Stomach (tissue), 4 donors: ENCODE results near the gene ZNF808.

Source experiments
- EP300 ChIP-seq: sonication (generic); formaldehyde crosslinking; IDR thresholded peaks from one replicate; pipeline ENCODE4 v1.6.1; 2017; ENCODE audit warnings: antibody characterized with exemption
- POLR2A ChIP-seq, 4 donors: fragments of 450-650 bp; IDR thresholded peaks; one replicate each; pipeline ENCODE4 v1.6.1; 2016; ENCODE audit warnings: antibody characterized with exemption in 4 of 4, control low read depth in 2 of 4, mild to moderate bottlenecking in 1 of 4, moderate library complexity in 1 of 4
- POLR2AphosphoS5 ChIP-seq, 3 donors: sonication (generic); formaldehyde crosslinking; IDR thresholded peaks; one replicate each; pipeline ENCODE4 v1.6.1; 2016; ENCODE audit warnings: antibody characterized with exemption in 3 of 3
- TF ChIP-seq, protein P1 (sequence below), 7 experiments: fragments of 450-650 bp in 4 of 7; fragments of 200-600 bp in 3 of 7; sonication (generic) in 3 of 7; IDR thresholded peaks; one replicate each; pipeline ENCODE4 v1.5.1; 2016 to 2019; ENCODE audit warnings: antibody characterized with exemption in 7 of 7, control low read depth in 2 of 7, mild to moderate bottlenecking in 1 of 7

DNA sequence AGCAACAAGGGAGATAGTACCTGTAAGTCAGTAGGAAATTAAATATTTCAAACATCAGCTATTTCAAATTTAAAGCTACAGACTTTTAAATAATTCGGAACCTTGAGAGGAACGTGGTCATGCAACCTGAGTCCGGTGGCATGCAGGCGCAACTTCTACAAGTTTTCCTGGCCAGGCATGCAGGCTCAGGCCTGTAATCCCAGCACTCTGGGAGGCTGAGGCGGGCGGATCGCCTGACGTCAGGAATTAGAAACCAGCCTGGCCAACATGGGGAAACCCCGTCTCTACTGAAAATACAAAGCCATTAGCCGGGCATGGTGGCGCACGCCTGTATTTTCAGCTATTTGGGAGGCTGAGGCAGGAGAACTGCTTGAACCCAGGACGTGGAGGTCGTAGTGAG, 40.5 kb downstream of the ZNF808 start:
- TF ChIP-seq POLR2AphosphoS5 (IDR thresholded peaks at IDR 0.05) (no peak), POLR2A (IDR thresholded peaks at IDR 0.05) (no peak), EP300 (no peak)
- TF ChIP-seq, protein P1, sequence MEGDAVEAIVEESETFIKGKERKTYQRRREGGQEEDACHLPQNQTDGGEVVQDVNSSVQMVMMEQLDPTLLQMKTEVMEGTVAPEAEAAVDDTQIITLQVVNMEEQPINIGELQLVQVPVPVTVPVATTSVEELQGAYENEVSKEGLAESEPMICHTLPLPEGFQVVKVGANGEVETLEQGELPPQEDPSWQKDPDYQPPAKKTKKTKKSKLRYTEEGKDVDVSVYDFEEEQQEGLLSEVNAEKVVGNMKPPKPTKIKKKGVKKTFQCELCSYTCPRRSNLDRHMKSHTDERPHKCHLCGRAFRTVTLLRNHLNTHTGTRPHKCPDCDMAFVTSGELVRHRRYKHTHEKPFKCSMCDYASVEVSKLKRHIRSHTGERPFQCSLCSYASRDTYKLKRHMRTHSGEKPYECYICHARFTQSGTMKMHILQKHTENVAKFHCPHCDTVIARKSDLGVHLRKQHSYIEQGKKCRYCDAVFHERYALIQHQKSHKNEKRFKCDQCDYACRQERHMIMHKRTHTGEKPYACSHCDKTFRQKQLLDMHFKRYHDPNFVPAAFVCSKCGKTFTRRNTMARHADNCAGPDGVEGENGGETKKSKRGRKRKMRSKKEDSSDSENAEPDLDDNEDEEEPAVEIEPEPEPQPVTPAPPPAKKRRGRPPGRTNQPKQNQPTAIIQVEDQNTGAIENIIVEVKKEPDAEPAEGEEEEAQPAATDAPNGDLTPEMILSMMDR (IDR thresholded peaks at IDR 0.05) = no peak
